Activated CD8-positive, alpha-beta memory T cell treated with anti-CD3 and anti-CD28 coated beads for 24 hours (primary cell): Measurements from ENCODE around the gene GRIN3B.
"Not testable (repeated sequence)": the region's sequence is repeated elsewhere in the genome, so short reads cannot be mapped to it uniquely, and the experiment has no call there.

Experiments
- DNase-seq: peaks from one replicate; pipeline ENCODE4 v3.0.0-alpha.2; 2020

GRIN3B gene

DNA sequence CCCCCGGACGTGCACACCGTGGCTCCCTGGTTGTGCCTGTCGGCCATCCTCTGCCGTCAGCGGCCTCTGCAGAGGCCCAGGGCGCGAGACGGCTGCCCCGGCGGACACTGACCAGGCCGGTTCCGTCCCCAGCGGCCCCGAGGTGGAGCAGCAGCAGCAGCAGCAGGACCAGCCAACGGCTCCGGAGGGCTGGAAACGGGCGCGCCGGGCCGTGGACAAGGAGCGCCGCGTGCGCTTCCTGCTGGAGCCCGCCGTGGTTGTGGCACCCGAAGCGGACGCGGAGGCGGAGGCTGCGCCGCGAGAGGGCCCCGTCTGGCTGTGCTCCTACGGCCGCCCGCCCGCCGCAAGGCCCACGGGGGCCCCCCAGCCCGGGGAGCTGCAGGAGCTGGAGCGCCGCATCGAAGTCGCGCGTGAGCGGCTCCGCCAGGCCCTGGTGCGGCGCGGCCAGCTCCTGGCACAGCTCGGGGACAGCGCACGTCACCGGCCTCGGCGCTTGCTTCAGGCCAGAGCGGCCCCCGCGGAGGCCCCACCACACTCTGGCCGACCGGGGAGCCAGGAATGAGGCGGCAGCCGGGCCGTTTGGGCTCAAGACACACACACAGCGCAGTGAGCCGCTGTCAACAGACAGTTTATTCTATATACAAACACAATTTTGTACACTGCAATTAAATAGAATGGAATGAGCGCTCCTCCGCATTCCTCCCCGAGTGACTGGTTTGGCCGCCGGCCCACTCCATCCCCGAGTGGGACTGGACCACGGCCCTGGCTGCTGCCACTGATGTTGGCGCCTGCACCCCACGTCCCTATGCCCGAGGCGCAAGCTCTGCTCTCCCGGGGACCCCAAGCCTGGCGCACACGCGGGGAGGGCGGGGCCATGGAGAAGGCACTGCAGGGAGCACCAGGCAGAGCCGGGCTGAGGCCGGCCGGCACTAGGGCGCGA is 9.1 kb downstream of the GRIN3B start:
- DNase-seq = no peak

DNA sequence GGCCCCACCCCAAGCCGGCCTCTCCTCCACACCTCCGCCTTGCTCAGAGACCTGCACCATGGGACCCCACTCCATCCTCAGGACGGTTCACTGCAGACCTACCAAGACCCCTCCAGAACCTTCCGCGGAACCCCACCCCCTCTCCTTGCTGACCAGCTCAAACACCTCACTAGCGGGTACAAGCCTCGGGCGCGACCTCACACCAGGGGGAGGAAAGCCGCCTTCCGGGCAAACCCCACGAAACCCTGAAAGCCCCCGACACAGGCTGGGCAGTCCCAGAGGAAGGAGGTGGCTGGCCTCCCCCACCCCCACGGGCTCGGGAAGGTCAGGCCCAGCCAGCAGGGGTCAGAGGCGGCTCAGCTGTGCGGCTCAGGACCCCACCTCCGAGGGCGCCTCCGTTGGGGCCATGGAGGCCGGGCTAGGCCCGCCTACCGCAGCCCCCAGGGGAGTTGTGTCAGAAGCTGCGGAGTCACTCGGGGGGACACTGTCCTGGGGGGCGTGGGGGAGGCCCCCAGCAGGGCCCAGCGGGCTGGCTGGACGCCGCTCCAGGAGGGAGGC is 9.8 kb downstream of the GRIN3B start:
- DNase-seq = no peak

DNA sequence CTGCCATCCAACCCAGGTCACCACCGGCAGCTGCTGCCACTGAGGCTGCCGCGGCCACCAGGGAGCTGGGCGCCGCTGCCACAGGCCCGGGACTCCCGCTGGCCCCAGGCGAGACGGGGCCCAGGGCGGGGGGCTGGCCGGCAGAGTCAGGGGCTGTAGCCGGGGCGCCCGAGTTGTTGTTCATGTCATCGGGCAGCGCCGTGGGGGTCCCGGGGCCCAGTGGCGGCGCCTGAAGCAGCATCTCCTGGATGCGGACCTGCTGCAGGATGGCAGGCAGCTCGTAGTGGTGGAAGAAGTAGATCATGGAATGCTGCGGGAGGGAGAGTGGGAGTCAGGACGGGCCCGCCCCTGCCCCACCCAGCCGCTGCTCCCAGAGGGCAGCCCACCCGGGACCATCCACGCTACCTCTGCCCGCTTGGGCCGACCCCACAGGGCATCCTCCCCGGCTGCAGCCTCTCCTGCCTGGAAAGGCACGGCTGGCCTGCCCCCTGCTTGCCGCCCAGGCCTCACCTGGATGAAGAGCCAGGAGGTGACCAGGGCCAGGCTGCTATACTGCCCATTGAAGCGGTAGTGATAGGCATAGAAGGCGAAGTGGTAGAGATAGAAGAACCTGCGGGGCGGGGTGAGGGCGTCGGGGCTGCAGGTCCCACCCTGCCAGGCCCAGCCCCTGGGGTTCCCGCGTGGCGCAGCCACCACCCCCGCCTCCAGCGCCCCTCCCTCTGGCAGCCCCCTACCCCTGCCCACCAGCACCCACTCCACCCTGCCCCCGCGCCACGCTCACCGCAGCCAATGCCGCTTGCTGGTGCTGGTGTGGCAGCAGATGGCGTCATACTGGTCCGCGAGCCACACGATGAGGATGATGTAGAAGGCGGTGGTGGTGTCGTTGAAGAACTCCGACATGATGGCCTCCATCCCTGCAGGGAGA is 10.6 kb downstream of the GRIN3B start:
- no peak for DNase-seq

DNA sequence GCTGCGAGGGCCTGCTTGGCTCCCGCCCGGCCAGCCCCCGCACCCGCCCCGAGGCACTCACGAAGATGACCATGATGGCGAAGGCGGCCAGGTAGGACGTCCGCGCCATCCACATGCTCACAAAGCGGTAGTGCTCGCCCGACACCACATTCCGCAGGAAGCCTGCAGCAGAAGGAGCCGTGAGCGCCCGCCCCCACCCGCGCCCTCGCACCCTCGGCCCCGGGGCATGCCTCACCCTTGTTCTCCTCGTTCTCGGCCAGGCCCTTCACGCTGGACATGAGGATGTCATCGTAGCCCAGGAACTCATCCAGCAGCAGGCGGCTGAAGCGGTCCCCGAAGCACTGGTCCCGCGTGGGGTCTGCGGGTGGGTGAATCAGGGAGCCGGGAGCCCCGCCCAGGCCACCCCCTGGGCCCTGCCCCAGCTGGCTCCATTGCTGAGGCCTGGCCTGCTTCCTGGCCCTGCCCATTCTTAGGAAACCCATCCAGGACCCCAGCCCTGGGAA is 11.7 kb downstream of the GRIN3B start:
- no peak for DNase-seq

DNA sequence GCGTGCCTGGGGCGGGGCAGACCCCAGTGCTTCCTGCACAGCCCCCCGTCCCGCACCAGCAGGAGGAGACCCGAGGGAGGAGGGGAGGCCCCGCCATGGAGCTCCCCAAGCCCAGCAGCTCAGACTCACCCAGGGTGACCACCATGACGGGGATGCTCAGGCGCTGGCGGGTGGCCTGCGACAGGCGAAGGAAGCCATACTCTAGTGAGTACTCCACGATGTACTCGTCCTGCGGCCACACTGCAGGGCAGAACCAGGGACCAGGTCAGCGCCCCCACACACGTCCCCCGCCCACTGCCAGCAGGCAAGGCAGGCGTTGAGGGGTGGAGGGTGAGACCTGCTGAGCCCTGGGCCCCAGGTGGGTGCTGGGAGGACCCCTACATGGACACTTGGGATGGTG is 12.1 kb downstream of the GRIN3B start:
- no peak for DNase-seq

DNA sequence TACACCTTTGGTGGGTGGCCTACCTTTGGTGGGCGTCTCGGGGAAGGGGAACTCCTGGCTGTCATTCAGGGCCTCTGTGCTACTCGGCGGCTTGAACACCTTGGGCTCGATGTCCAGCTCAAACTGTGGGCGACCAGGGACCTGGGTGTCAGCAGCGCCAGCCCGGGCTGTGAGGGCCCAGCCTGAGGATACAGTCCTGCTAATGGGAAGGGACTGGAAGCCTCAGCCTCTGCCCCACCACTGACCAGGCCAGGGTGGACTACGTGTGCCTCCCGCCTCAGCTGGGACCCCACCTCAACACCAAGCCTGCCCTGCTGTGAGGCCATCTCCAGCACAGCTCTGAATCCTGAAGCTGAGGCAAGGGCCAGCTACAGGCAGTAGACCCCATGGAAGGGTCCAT is 13.0 kb downstream of the GRIN3B start:
- DNase-seq = no peak

DNA sequence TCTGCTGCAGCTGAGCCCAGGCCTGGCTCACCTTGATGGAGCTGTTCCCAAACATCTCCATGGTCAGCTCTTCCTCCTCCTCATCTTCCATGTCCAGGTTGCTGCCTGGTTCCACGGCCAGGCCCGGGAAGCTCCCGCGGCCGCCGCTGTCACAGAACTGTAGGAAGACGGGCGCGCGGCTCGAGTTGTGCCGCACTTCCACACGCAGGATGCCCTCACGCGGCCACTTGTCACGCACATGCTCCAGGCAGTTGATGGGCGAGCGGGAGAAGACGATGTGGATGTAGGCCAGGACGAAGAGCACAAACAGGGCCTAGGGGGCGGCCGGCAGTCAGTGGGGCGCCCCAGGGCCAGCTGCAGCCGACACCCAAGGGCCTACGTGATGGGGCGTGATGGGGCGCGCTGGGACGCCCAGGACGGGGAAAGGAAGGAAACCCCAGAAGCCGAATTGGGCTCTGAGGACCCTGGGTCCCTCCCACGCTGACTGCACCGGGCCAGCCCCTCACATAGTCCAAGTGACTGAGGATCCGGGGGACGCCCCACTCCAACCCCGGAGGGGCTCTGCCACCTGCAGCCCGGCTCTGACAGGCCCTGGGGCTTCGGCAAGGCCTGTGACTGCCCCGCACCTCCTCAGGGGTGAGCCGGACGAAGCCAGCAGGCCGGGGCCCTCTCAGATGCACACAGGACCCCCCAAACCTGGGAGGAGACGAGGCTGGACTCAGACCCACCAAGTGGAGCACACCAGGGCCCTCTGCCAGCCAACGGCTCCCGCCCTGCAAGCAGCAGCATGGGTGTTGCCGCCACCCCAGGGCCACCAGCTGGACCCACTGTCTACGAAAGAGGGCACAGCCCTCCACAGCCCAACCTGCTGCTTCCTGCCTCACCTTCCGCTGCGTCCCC is 14.2 kb downstream of the GRIN3B start:
- no peak for DNase-seq

DNA sequence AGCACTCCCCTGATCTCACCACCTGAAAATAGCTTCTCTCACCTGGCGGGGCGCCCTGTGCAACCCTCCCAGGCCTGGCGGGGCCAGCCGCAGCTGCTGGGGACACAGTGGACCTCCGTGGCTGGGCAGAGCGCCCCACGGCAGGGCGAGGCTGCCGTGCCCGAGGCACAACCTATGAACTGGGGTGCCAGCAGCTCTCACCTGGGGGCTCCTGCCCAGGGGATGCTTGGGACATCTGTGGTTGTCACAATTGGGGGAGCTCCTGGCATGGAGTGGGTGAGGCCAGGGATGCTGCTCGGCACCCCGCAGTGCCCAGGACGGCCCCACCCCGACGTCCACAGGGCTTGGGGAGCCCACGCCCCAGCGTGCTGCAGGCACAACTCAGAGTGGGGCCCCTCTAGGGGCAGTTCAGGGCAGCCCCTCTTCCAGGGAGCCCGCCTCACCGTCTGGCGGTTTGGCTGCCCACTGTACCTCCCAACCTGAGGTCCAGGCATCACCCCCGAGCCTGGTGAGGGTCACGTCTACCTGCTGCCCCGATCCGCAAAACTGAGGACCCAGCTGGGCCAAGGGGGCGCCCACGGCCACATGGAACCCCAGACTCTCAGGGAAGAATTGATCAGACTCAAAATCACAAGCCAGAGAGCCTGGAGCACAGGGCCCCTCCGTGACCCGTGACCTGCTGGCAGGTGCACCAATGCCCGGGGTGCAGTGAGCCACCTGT is 15.0 kb downstream of the GRIN3B start:
- no peak for DNase-seq

DNA sequence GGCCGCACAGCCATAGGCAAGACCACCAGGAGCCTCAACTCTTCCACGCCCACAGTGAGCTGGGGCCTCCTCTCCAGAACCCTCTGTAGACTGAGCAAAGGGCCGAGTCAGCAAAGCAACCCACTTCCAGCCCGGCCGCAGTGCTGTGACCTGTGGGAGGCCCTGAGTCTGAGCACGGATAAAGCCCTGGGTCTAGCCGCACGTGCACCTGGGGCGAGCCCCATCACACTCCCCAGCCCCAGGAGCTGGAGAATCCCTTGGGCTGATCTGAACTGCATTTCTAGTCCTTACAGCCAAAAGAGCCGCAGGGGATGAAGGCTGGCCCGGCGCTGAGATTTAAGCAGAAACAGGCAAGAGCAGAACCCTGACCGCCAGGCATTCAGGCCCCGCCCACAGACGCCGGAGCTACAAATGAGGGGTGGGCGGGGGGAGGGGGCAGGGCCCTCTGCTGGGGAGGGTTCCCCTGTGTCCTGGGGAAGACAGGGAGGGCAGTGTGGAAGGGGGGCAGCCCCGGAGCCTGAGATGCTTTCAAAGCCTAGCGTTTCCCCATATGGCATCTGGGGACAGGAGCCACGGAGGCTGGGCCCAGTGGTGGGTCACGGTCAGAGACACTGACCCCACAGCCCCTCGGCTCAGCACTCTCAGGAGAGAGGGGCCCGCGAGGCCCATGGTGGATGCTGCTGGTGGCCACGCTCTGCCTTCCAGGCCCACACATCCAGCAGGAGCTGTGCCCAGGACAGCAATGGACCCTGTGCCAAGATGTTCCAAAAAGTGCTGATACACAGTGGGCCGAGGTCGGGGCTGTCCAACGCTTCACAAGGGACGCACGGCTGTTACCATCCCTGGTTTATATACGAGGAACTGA is 15.8 kb downstream of the GRIN3B start:
- DNase-seq = no peak

DNA sequence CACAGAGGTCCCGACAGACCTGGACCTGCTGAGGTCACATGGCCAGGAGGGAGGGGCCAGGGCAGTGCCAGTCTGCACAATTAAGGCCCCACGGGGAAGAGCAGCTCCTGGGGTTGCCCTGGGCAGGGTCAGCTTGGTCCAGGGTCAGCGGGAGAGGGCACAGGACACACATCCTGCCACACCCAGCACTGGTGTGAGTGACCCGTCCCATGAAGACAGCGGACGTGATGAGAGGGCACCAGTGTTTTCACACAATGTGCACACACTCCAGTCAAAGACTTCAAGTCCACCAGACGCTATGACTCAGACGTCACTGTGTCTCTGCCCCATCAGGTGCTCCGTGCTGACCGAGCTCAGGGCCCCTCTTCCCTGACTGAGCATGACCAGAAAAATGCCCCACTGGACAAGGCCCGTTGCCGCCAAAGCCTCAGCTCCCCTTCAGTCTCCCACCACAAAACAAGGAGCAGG is 16.5 kb downstream of the GRIN3B start:
- DNase-seq = no peak

DNA sequence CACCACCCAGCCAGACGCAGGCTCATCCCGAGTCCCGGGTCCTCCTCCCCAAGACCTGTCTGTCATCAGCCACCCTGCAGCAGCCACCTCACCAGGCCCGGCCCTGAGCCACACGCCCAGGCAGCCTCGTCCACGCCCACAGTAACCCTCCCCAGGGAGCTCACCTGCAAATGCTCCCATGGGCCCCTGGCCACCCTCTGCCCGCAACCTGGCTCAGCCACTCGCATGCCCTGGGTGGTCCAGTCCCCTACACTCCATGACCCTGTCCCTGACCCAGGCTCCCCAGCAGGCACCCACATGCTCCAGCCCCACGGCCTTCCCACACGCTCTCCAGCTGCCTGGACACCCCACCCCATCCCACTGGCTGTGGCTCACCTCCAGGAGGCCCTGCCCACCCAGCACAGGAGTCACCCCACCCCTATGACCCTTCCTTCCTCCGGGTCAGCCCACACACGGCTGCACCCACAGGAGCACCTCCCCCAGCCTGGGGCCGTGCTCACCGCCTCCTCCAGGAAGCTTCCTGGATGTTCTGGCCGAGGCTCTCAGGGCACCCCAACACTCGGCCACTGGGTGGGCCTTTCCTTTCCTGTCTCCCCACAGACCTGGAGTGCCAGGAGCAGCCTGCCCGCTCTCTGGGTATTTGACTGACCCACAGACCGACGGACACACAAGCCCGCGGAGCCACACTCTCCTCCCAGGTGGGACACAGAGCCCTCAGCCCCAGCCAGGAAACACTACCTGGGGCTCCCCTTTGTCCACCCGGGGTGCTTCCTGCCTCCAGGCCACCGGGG is 17.1 kb downstream of the GRIN3B start:
- no peak for DNase-seq

DNA sequence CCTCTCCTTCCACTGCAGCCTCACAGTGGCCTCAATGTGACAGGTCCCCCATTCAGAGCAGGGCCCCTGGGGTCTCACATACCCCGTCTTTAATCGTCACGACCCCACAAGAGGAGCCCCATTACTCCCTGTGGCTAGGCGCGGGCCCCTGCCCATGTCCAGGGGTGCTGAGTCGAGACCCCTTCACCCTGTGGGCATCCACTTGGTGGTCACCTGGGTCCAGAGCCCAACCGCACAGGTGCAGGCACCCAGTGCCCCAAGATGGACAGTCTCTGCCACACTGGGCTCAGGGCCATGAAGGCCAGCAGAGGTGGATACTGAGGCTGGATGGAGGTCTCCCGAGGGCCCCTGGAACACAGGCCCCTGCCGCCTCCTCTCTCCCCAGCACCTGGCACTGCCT is 17.7 kb downstream of the GRIN3B start:
- DNase-seq = no peak

DNA sequence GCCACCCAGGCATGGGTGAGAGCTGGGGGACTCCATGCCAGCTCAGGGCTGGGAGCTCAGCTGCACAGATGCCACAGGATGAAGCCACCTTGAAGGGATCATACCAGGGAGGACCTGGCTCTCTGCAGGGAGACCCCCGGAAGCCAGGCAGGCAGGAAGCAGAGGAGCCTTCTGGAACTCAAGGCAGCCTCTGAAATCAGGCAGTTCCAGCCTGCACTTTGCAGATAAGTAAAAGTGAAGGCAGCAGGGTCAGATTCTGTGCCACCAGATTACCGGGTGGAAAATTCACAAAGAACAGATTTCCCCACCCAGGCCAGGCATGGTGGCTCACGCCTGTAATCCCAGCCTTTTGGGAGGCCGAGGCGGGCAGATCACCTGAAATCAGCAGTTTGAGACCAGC is 18.2 kb downstream of the GRIN3B start:
- DNase-seq = no peak

DNA sequence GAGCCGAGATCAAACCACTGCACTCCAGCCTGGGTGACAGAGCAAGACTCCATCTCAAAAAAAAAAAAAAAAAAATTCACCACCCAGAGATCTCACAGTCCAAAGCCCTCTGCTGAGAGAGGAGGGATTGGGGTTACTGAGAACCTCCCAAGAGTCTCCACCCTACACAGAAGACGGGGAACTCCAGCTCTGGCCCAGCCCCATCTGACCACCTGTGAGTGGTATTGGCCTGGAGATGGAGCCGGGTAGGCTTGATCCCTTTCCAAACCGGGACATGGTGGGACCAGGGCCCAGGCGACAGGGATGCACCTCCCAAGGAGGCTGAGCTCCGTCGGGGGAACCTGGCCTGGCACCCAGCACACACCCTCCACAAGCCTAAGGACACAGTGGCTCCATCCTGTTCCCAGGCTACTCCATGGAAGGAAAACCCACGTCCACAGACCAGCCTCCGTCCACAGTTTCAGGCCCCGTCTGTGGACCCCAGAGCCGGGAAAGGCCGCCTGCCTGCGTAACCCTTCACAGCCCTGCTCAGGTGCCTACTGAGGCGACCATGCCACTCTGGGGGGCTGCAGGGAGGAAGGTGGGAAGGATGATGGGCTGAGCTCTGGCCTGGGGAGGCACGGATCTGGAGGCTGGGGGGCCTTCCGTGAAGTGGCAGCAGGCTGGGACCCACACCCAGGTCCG is 18.9 kb downstream of the GRIN3B start:
- DNase-seq = no peak

DNA sequence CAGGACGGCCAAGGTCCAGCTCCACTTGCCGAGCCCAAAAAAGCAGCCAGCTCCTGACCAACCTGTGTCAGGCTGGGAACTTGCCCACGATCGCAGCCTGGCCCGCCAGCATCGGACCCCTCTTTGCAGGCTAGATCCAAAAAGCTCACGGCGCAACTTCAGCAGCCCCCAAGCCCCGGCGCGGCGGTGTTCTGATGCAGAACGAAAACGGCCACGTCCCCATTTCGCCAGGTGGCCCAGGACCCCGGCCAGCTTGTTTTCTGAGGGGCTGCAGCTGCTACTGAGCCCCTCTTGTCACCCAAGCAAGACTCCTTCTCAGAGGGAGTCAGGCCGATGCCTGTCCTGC is 19.4 kb downstream of the GRIN3B start:
- DNase-seq = no peak

DNA sequence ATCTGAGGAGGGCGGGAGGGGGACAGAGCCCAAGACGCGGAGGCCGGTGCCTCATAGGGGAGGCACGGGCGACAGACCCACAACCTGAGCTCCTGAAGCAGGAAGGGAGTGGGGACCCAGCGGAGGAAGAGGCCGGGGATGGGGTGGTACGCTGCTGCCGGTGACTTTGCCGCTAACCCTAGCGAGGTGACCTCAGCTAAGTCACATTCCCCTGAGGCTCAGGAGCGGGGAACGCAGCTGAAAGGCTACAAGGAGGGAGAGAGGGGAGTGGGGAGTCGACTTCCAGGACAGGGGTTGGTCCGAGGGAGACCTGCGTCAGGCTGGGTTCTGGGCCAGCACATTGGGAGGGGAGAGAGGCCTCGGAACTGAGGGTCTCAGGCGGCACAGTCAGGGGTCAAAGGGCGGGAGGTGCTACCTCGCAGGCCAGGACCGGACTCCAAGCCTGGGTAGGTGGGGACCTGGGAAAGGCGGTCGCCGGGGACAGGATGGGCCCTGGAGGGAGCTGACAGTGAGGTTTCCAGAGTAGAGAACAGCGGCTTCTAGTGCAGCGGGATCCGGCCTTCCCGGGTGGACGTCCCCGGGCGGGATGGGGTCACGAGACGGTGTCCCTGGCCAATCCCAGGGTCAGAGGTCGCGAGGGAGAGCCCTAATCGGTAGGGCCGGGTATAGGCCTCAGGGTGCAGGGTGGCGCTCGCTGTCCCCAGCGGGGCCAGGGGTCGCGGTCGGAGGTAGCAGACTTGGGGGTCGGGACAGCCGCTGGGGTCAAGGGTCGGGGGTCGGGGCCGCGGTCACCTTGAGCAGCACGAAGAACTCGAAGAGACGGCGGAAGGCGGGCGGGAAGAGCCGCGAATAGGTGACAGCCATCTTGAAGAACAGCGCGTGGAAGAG is 20.0 kb downstream of the GRIN3B start:
- DNase-seq = peak; percentile 69

DNA sequence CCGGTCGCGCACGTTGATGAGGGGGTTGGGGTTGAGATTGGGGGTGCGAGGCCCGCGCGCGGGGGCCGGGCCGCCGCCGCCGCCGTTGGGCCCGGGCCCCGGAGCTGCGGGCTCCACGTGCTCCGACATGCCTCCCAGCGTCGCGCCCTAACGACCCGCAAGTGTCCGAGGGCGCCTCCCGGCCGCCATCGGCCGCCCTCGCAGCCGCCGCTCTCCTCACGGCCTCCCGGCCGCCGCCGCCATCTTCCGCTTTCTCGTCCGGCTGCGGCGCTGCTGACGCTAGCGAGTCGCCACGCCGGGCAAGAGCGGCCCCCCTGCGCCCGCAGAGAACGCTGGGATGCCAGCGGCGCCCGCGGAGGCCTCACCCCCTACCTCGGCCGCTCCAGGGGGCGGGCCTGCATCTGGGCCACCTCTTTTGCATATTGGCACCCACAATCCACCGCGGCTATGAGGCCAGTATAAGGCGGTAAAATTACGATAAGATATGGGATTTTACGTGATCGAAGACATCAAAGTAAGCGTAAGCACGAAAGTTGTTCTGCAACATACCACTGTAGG is 20.7 kb downstream of the GRIN3B start, which contains the start of gene TMEM259:
TSS of gene TMEM259 (minus strand) at position 256 of the 558 bp plus-strand sequence. CDS start at position 129, 127 bp downstream.
- DNase-seq = peak; percentile 97

DNA sequence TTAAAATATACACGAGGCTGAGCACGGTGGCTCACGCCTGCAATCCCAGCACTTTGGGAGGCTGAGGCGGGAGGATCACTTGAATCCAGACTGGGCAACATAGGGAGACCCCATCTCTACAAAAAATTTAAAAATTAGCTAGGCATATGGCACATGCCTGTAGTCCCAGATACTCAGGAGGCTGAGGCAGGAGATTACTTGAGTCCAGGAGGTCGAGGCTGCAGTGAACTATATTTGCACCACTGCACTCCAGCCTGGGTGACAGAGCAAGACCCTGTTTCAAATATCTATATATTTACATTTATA is 23.6 kb downstream of the GRIN3B start:
- DNase-seq = not testable (repeated sequence)
